Coronary artery (tissue), 2 donors: ENCODE measurements around the gene TFB2M.

Experiments
- DNase-seq: peaks from one replicate; pipeline ENCODE4 v3.0.0-alpha.2; 2017; ENCODE audit warnings: low spot score
- H3K27ac ChIP-seq, 2 donors: fragments of 200-600 bp; sonication (generic); one replicate each; pipeline ENCODE4 v1.5.1; 2016 to 2019
- H3K4me3 ChIP-seq: fragments of 200-600 bp; sonication (generic); 2 replicates; pipeline ENCODE4 v1.5.1; 2016; ENCODE audit warnings: mild to moderate bottlenecking, moderate library complexity
- CTCF ChIP-seq: fragments of 200-600 bp; sonication (generic); IDR thresholded peaks from one replicate; pipeline ENCODE4 v1.5.1; 2019; ENCODE audit warnings: antibody characterized with exemption

TFB2M gene

GRCh38 chr1:246552110-246552509, 14.0 kb downstream of the TFB2M start:
- Histone ChIP-seq H3K27ac (no peak overlapping the region), H3K4me3 (no peak overlapping the region)
- TF ChIP-seq CTCF: no peak
- DNase-seq: no peak

- no peak for TF ChIP-seq CTCF
- Histone ChIP-seq H3K4me3 (no peak overlapping the region), H3K27ac (no peak overlapping the region)
- DNase-seq: no peak
These were observed 15.7 kb downstream of the TFB2M start for GRCh38 chr1:246550402-246550801.

- TF ChIP-seq CTCF: no peak
- no peak overlapping the region for H3K4me3 ChIP-seq
- no peak overlapping the region for H3K27ac ChIP-seq
- DNase-seq: no peak
These were observed 16.4 kb downstream of the TFB2M start for GRCh38 chr1:246549665-246550064.

GRCh38 chr1:246544001-246544400, 22.1 kb downstream of the TFB2M start:
- no peak for TF ChIP-seq CTCF
- no peak overlapping the region for H3K4me3 ChIP-seq
- H3K27ac ChIP-seq: no peak overlapping the region
- no peak for DNase-seq

GRCh38 chr1:246540738-246541491, 25.1 kb downstream of the TFB2M start:
- no peak for DNase-seq
- Histone ChIP-seq H3K27ac (no peak overlapping the region), H3K4me3 (no peak overlapping the region)
- TF ChIP-seq CTCF: no peak

GRCh38 chr1:246537887-246538286, 28.2 kb downstream of the TFB2M start:
- no peak for DNase-seq
- TF ChIP-seq CTCF: no peak
- Histone ChIP-seq H3K4me3 (no peak overlapping the region), H3K27ac (no peak overlapping the region)

- no peak for DNase-seq
- Histone ChIP-seq H3K4me3 (no peak overlapping the region), H3K27ac (no peak overlapping the region)
- TF ChIP-seq CTCF: no peak
These were observed 28.6 kb downstream of the TFB2M start for GRCh38 chr1:246537441-246537840.
